ENCODE measurements around the gene MAST3.
A peak's percentile ranks its signal among the peaks of the same experiment; 100 is the strongest.
"Not testable (repeated sequence)": the region's sequence is repeated elsewhere in the genome, so short reads cannot be mapped to it uniquely, and the experiment has no call there.

Gene MAST3

GRCh38 chr19:18141031-18141430 is 43.5 kb downstream of the MAST3 start:
- no peak for DNase-seq

GRCh38 chr19:18143902-18144301 is 46.3 kb downstream of the MAST3 start:
- DNase-seq, result no peak

- DNase-seq, result no peak
Measured at GRCh38 chr19:18144361-18144760, 46.8 kb downstream of the MAST3 start.

- DNase-seq, result no peak
Measured at GRCh38 chr19:18144906-18145305, 47.3 kb downstream of the MAST3 start.

GRCh38 chr19:18145391-18145999 is 47.9 kb downstream of the MAST3 start:
- DNase-seq, result no peak

GRCh38 chr19:18147396-18147795 is 49.8 kb downstream of the MAST3 start:
- DNase-seq, result no peak

- DNase-seq, result no peak
Measured at GRCh38 chr19:18149596-18149975, 52.0 kb downstream of the MAST3 start.

- no peak for DNase-seq
Measured at GRCh38 chr19:18150776-18151624, 53.4 kb downstream of the MAST3 start.

- peak; percentile 99 for DNase-seq
Measured at GRCh38 chr19:18152442-18152816, 54.9 kb downstream of the MAST3 start.

GRCh38 chr19:18152817-18153555 is 55.4 kb downstream of the MAST3 start, which contains the start of gene PIK3R2:
Gene PIK3R2 (plus strand): TSS chr19:18153163. CDS start chr19:18155880, 2,717 bp downstream.
- peak; percentile 100 for DNase-seq

GRCh38 chr19:18153556-18154134 is 56.1 kb downstream of the MAST3 start:
- DNase-seq, result peak; percentile 23

GRCh38 chr19:18155095-18156087 is 57.8 kb downstream of the MAST3 start:
- no peak for DNase-seq

GRCh38 chr19:18156268-18156667 is 58.7 kb downstream of the MAST3 start:
- DNase-seq, result no peak

- DNase-seq, result no peak
Measured at GRCh38 chr19:18156841-18157464, 59.4 kb downstream of the MAST3 start.

GRCh38 chr19:18157465-18158063 is 60.0 kb downstream of the MAST3 start:
- DNase-seq, result no peak

- no peak for DNase-seq
Measured at GRCh38 chr19:18158467-18158866, 60.9 kb downstream of the MAST3 start.

GRCh38 chr19:18159059-18159616 is 61.6 kb downstream of the MAST3 start:
- not testable (repeated sequence) for DNase-seq

GRCh38 chr19:18159810-18160209 is 62.2 kb downstream of the MAST3 start:
- DNase-seq, result no peak

- DNase-seq, result no peak
Measured at GRCh38 chr19:18160493-18160970, 63.0 kb downstream of the MAST3 start.

GRCh38 chr19:18160971-18161635 is 63.5 kb downstream of the MAST3 start:
- DNase-seq, result peak; percentile 89
